ENCODE data around the gene WWC1. TPM values are rescaled to one million over a fixed set of nuclear protein-coding genes. Genes with fewer than 3 reads are reported as not detected.
A peak's percentile ranks its signal among the peaks of the same experiment; 100 is the strongest.

Gene WWC1
- total RNA-seq, 1 experiment from 2014 or later: 52.6 TPM

DNA sequence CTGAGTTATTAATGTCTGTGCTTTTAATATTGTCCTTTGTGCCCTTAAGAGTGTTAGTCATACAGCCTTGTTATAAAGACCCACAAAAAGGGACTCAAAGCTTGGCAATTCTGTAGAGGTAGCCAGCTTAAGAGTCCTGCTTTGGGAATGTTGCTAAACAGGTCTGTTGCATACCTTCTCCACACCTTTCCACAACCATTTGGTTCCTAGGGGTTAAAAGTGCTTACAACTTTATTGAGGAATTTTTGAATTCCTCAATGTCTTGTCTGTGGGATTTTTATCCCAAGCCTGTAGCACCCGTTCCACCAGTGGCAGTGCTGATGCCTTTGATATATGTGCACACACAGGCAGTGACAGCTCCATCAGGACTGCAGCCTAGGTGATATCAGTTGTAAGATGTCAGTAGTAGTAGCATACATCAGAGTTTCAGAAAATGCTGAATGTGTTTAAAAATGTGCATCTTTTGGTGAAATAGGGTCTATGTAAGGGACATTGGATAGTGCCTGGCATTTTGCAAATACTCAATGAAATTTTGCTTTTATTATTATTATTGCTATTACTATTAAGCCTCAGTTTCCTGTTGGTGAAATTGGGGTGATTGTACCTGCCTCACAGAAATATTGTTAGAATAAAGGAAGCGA is 68.5 kb downstream of the WWC1 start (continued):
- TF ChIP-seq REST (IDR thresholded peaks at IDR 0.05; ENCODE audit: low read depth) (no peak), SP1 (IDR thresholded peaks at IDR 0.05; ENCODE audit: low read depth) (peak; percentile 80), CBX3 (IDR thresholded peaks at IDR 0.05; ENCODE audit: low read depth) (no peak; the same call in 1 of the 2 replicates), EZH2phosphoT487 (IDR thresholded peaks at IDR 0.05; ENCODE audit: borderline replicate concordance) (no peak)

DNA sequence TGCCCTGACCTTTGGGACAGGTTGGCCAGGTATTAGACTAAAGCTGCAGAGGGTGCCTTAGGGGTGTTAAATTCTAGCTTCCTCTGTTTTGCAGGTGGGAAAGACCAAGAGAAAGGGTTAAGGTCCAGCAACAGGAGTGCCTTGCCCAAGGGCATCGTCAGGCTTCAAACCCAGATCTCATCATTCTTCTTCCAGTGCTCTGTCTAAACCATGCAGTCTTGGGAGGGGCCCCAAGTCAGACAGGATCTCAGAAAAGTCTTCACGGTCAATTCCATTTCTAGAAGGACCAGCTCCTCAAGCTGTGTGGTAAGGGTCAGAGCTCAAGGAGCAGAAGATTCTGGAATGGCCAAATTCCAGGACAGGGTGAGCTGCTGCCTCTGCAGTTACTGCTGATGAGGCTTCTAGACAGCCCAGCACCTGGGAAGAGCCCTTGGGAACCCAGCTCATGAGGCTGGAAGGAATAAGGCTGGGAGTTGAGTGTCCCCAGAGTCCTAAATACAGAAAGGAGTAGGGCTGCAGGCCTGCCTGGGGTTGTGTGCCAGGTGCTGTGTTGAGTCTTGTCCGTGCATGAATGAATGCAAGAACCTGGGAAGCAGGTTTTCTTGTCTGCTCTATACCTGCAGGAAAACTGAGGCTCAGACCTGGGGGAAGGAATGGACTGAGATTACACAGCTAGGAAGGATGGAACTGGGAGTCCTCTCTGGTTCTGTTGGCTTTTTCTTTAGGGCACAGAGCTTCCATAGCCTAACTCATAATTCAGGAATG is 69.3 kb downstream of the WWC1 start:
- Histone ChIP-seq H3K9me3 (ENCODE audit: control insufficient read depth in 1 of 2, insufficient read depth in 1 of 2, low read depth in 1 of 2, low read length in 2 of 2) (no peaks in the 10 kb centered on the region), H3K27ac (ENCODE audit: low read depth, low read length) (no peak overlapping the region), H4K20me1 (ENCODE audit: insufficient read depth) (peaks cover 5% of the 10 kb centered on the region; the same call in 1 of the 2 replicates), H3K4me2 (ENCODE audit: low read length) (peak overlapping the region; percentile 55; the same call in 1 of the 2 replicates), H3K36me3 (ENCODE audit: control insufficient read depth in 1 of 2, insufficient read depth in 2 of 2, low read length in 2 of 2) (no peaks in the 10 kb centered on the region), H3K79me2 (ENCODE audit: insufficient read depth, low read length) (peaks cover 93% of the 10 kb centered on the region), H3K9ac (ENCODE audit: low read length) (no peak overlapping the region), H3K27me3 (ENCODE audit: insufficient read depth, low read length) (no peaks in the 10 kb centered on the region), H2AFZ (ENCODE audit: low read depth, low read length, poor library complexity, severe bottlenecking) (no peak overlapping the region), H3K4me3 (replicated peaks in 1 of 2; ENCODE audit: low read depth in 1 of 2, low read length in 2 of 2) (no peak overlapping the region), H3K4me1 (ENCODE audit: control insufficient read depth in 1 of 2, insufficient read depth in 2 of 2, low read length in 2 of 2) (peaks cover 40 to 90% of the 10 kb centered on the region in 2 experiments), H3K9me2 (ENCODE audit: insufficient read depth) (no peaks in the 10 kb centered on the region)
- RAD21 ChIA-PET (ENCODE audit: low non-redundant PET in 1 of 2, low total read pairs in 2 of 2, uncharacterized antibody in 2 of 2, unreplicated experiment in 2 of 2): no interaction called here
- no TSS peak for BruUV-seq (replicated peaks)
- intact Hi-C loops (cut with micrococcal nuclease): no loop called here
- CTCF ChIA-PET: no interaction called here
- no peak for ATAC-seq
- no peak for DNase-seq (ENCODE audit: low read depth, low spot score)
- TF ChIP-seq EZH2 (IDR thresholded peaks at IDR 0.05) (no peak), JUND (IDR thresholded peaks at IDR 0.05) (no peak), MAX (IDR thresholded peaks at IDR 0.05) (0 out of 2 replicates have a peak, but pooled peaks have one; percentile 1), ZFX (IDR thresholded peaks at IDR 0.05) (no peak)
- POLR2A ChIA-PET: no interaction called here
